Fibroblast of mammary gland (primary cell): ENCODE results near the gene MYH10.
"Not testable (repeated sequence)": the region's sequence is repeated elsewhere in the genome, so short reads cannot be mapped to it uniquely, and the experiment has no call there.

ENCODE experiments used
- DNase-seq: peaks from one replicate; pipeline ENCODE4 v3.0.0-alpha.2; 2010; ENCODE audit warnings: low read depth
- H3K4me3 ChIP-seq: 2 replicates; pipeline ENCODE4 v1.5.1; 2011; ENCODE audit warnings: low read depth, mild to moderate bottlenecking, low read length, moderate library complexity; ENCODE audit not compliant: control insufficient read depth
- CTCF ChIP-seq: conservative IDR thresholded peaks from 2 replicates; pipeline ENCODE4 v1.5.1; 2011; ENCODE audit warnings: low read depth, low read length, inconsistent platforms; ENCODE audit not compliant: control insufficient read depth, insufficient read depth

MYH10 gene

GRCh38 chr17:8662076-8662831, 31.7 kb upstream of the MYH10 start:
- no peak for TF ChIP-seq CTCF
- H3K4me3 ChIP-seq, result no peak overlapping the region
- DNase-seq, result no peak

GRCh38 chr17:8660709-8661108, 30.2 kb upstream of the MYH10 start:
- not testable (repeated sequence) for DNase-seq, H3K4me3 ChIP-seq

GRCh38 chr17:8659758-8660410, 29.4 kb upstream of the MYH10 start:
- no peak overlapping the region for H3K4me3 ChIP-seq
- DNase-seq, result no peak
- no peak for TF ChIP-seq CTCF

GRCh38 chr17:8658810-8659209, 28.3 kb upstream of the MYH10 start:
- TF ChIP-seq CTCF, result no peak
- no peak for DNase-seq
- no peak overlapping the region for H3K4me3 ChIP-seq

GRCh38 chr17:8656693-8657092, 26.2 kb upstream of the MYH10 start:
- no peak overlapping the region for H3K4me3 ChIP-seq
- no peak for DNase-seq
- TF ChIP-seq CTCF, result no peak

- no peak for TF ChIP-seq CTCF
- no peak for DNase-seq
- no peak overlapping the region for H3K4me3 ChIP-seq
Measured at GRCh38 chr17:8654822-8655221, 24.3 kb upstream of the MYH10 start.

- TF ChIP-seq CTCF, result no peak
- no peak overlapping the region for H3K4me3 ChIP-seq
- no peak for DNase-seq
Measured at GRCh38 chr17:8651013-8651412, 20.5 kb upstream of the MYH10 start.
